Stimulated activated CD4-positive, alpha-beta T cell treated with anti-CD3 and anti-CD28 coated beads, Interleukin-4, amount 100 ng/mL, for 1 hour (primary cell): ENCODE results near the gene CSF2.

ENCODE experiments used
- DNase-seq: peaks from one replicate; pipeline ENCODE4 v3.0.0-alpha.2; 2020

The CSF2 gene

DNA sequence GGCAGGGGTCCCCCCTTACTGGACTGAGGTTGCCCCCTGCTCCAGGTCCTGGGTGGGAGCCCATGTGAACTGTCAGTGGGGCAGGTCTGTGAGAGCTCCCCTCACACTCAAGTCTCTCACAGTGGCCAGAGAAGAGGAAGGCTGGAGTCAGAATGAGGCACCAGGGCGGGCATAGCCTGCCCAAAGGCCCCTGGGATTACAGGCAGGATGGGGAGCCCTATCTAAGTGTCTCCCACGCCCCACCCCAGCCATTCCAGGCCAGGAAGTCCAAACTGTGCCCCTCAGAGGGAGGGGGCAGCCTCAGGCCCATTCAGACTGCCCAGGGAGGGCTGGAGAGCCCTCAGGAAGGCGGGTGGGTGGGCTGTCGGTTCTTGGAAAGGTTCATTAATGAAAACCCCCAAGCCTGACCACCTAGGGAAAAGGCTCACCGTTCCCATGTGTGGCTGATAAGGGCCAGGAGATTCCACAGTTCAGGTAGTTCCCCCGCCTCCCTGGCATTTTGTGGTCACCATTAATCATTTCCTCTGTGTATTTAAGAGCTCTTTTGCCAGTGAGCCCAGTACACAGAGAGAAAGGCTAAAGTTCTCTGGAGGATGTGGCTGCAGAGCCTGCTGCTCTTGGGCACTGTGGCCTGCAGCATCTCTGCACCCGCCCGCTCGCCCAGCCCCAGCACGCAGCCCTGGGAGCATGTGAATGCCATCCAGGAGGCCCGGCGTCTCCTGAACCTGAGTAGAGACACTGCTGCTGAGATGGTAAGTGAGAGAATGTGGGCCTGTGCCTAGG lies at the start of gene CSF2:
Gene CSF2, plus strand, starts transcription at position 559 of the 783 bp plus-strand sequence. Its CDS starts 35 bp downstream, at position 594.
- no peak for DNase-seq

GRCh38 chr5:132024117-132024435 lies 49.5 kb upstream of the CSF2 start:
- no peak for DNase-seq

GRCh38 chr5:132024789-132025402 lies 48.7 kb upstream of the CSF2 start:
- no peak for DNase-seq

DNA sequence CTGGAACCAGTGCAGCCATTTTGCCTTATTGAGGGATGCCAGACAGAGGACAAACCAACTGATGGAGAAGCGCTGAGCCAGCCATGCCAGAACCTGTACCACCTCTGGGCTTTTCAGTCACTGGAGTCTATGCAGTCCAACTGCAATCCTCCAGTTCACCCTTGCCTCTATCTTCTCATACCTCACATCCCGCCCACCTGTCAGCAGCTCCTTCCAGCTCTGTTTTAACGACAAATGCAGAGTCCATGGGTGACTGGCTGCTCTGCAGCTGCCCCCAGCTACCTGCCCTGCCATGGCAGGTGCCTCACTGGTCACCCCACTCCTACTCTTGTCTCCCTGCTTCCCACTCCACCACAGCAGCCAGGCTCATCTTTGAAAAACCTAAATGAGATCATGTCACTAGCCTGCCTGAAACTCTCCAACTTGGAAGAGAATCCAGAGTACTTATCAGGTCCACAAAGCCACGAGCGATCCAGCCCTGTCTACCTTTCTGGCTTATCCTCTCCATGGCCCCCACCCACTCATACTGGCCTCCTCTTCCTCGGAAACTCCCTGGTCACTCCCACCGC lies 48.1 kb upstream of the CSF2 start:
- DNase-seq, result no peak

DNA sequence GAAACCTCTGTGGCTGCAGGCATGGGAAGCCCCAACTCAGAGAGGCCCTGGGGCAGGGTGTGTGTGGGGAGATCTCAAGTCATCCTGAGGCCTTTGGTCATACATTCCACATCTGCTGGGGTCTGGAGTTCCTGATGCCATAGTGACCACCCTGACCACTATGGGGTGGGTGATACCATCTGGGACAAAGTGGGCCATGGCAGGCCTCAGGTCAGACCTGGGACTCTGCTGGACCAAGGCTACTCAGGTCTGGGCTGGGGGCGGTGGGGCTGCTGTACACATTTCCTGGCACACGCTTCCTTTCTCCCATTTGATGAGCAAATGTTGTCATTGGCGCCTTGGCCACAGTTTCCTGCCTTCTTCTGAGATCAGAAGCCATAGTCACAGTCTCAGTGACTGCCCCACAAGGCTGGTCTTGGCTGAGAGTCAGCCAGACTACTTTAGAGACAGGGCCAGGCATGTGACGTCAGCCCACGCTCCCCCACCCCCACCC lies 47.0 kb upstream of the CSF2 start:
- no peak for DNase-seq

DNA sequence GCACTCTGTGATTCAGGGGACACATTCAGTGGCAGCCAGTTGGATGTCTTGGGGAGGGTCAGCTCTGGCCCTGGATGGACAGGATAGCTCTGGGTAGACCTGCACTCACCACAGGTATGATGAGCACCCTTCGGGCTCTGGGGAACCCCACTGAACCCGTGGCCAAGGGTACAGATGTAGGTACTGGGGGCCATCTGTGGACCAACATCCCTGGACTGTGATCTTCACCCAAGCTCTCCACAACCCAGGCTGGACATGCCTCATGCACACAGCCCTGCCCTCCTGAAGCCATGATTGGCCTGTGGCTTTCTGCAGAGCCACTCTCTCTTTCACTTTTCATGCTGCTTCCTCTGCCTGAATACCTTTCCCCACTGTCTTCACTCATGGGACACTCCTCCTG lies 46.6 kb upstream of the CSF2 start:
- DNase-seq, result no peak

DNA sequence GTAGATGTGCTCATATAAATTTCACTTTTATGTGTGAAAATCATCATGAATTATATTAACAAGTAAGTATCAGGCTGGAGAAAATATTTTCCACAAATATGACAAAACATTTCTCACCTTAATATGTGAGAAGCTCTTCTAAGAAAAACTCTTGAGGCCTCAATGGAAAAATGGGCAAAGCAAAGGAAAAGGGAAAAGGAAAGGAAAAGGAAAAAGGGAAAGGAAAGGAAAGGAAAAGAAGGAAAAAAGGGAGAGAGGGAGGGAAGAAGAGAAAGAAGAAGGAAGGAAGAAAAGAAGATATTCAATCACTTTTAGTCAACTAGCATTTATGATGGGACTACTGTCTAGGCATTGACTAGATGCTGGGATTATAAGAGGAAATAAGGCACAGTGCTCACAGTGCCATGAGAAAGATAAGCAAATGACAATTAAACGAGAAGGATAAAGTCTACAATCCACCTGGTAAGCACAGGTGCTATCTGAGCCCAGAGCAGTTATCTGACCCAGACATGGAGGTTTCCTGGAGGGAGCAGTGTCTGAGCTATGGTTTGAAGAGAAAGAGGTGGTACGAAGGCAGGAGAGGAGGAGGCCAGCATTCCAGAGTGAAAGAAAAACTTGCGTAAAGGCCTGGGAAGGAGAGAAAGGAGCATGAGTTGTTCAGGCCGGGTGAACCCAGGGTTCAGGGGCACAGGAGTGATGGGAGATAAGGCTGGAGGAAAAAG lies 43.8 kb upstream of the CSF2 start:
- DNase-seq, result no peak

GRCh38 chr5:132030610-132031009 lies 43.0 kb upstream of the CSF2 start:
- DNase-seq, result no peak

DNA sequence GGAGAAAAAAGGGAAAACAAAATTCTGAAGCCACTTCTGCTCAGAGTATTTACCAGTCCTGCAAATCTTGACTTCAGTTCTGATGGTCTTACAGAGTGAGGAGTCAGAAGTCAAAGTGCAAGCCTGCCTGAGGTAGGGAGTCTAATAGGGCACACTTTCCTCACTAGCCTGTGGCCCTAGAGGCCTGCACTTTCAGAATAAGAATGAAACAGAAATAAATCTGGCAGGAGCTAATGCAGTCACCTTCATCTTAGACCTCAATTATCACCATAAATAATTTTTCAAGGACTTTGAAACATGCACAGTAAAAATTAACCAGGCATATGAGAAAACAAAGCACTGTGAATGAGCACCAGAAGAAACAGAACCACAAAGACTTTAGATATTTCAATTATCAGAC lies 41.4 kb upstream of the CSF2 start:
- no peak for DNase-seq

GRCh38 chr5:132033122-132033521 lies 40.5 kb upstream of the CSF2 start:
- DNase-seq, result no peak

DNA sequence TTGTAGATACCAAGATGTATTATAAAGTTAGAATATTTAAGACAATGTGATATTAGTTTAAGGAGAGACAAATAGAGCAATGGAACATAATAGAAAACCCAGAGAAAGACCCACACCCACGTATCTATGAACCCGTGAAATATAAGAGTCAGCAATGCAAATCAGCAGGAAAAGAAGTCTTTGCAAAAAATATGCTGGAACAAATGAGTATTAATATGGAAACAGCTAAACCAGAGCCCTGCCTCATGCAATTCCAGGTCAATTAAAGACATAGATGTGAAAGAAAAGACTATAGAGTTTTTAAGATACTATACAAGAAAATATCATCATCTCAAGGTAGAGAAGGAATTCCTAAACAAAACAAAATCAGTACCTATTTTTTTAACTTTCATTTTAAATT lies 36.2 kb upstream of the CSF2 start:
- no peak for DNase-seq

GRCh38 chr5:132044207-132044606 lies 29.4 kb upstream of the CSF2 start:
- no peak for DNase-seq

GRCh38 chr5:132046880-132047299 lies 26.7 kb upstream of the CSF2 start:
- DNase-seq, result no peak

DNA sequence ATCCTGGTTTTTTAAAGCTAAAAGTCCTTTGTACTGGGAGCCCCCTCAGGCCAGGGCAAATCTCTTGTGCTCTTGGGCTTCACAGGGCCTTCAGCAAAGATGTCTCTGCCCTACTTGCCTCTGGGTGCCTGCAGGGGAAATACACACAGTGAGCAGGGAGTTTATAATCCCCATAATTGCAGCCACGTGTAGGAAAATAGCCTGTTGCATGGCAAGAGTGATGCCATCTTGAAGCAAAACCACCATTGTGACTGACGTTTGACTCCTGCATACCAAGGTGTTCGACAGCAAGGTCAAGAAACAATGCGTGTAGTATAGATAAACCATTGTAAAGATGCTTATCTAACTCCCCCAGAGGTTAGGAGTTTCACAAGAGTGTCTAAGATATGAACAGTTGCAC lies 24.5 kb upstream of the CSF2 start:
- DNase-seq, result no peak

DNA sequence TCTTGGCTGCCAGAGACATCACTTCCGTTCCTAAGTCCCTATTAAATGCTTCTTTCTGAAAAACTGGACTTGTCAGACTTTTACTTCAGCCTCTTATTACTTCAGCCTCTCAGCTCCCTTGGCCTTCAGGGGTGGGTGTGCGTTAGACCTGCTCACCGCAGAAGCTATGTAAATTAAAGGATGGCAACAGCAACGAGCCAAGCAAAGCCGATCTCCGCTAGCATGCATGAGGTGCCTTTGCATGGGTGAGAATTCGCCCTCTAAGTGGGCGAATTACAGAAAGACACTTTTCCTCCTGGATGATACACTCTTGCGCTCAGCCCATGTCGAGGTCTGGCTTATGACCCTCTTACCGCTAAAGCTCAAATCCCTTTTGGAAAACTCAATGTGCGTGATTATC lies 24.0 kb upstream of the CSF2 start:
- DNase-seq, result no peak

DNA sequence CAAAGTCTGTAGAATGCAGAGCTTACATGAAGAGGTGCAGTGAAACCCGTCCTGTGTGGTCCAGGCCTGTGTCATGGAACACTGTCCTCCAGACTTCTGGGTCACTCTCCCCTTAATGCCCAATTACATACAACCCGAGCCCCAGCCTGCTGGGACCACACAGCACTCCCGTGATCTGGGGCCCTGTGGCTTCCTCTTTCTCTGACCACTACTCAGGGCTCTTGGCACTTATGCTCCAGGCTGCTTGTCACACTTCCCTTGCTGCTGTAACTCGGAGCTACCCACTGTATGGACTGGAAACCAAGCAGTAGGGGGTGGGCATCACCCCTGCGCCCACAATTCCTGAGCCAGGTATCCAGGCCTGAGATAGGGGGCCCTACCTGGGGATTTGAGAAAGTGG lies 23.5 kb upstream of the CSF2 start:
- DNase-seq, result no peak

DNA sequence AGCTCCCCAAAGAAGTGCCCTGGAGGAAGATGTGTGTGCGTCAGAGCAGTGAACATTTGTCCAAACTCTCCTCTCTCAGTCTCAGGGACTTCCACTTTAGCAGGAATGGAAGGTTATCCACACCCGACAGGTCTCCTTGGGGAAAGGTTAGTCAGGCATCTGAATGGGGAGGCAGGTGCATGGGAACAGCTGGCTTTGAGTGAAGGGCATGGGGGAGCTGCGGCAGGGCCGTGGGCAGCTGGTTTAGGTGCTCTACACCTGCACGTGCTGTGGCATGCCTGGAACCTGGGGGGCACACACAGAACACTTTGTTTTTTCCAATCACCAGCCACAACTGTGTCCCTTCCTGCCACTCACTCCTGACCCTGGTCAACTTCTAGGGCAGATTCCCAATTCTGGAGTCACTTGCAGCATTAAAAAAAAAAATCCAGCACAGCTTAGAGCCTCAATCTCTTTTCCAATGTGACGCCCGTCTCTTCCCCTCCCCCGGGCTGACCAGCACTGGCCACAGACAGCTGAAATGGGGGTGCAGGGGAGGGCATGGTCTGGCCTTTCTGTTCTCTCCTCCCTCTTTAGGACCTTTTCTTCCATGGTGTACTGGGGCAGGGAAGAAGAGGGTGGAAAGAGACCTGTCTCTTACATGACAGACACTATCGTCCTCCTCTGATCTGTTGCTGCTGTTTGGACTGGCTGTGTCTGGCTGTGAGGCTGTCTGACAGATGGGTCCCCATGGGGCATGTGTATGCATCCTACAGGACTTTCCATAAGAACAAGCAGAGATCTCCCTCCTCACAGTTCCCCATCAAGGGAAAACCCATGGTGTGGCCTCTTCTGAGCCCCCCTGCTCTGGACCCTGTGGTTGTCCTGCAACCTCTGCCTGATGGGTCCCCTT lies 22.7 kb upstream of the CSF2 start:
- DNase-seq, result no peak

- DNase-seq, result no peak
Observed at GRCh38 chr5:132052520-132052919, 21.1 kb upstream of the CSF2 start.

DNA sequence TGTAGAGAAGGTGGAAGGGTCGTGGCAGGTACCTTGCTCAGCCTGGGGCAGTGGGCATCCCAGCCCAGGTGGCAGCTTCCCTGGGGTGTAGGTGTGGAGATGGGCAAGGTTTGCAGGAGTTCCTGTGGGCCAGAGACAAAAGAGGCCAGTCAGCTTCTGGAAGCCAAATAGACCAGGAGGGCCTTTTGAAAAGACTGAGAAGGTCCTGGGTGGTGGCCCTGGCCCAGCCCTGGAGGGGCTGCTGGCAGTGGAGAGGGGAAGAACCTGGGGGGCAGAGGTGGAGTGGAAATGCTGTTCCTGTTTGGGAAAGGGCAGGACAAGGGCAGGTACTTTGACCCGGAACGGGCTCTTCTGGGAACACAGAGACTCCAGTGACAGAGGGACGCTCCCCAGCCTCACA lies 20.1 kb upstream of the CSF2 start:
- no peak for DNase-seq

DNA sequence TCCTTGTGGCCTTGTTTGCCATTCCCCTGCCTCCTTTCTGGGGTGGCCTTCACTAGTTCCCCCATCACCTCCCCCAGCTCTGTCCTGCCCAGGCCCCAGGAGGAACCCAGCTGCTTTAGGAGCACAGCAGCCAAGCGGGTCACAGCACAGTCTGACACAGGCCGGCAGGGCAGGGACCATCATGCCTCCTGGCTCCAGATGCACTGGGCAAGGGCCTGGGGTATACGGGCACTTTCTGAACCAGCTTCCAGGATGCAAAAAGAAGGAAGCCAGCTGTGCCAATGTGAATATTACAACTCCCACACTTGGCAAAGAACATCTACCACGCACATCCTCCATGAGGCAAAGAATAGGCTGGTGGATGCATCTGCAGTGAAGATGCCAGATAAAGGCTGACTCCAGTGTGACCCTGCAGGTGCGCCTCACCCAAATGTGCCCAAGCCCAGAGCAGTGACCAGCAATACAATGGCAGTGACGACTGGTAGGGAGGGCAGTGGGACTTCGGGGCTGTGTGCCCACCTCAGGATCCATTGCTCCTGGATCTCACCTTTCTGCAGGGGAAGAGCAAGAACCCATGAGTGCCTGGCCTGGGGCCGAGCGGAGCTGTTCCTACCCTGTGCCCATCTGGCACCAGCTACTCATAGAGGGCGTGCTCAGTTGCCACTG lies 19.4 kb upstream of the CSF2 start:
- DNase-seq, result no peak

DNA sequence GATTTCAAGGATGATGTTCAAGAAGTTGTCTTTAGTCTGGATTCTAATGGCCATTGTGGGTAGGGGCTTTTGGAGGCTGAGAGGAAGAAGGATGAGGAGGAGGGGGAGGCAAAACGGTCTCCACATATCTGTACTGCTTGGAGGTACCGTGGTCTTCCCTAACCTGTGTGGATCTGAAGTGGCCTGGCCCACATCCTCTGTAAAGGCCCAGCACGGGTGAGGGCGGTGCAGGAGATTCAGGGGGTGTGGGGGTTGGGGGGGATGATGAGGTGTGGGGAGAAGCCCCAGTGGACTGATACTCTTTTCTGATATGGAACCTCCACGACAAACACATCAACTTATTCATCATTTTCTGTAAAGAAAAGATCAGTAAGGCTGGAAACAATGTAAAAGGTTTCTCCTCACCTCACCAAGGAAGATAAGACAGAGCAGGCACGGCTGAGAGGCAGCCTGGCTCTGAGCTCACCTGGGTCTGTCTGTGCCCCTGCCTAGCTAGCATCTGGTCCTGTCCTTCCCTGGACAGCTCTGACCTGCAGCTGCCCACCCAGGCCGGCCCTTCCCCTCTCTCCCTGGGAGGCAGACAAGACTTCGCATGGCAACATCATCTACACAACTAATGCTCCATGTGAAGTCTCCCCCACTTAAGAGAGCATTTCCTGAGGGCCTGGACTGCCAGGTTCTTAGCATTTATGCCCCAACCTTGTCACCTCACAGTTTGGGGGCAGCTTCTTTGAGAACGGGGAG lies 18.7 kb upstream of the CSF2 start:
- DNase-seq, result no peak
